Measurements from ENCODE around the gene LYZ. TPM values are rescaled to one million over a fixed set of nuclear protein-coding genes. Genes with fewer than 3 reads are reported as not detected.

The LYZ gene
- total and polyA plus RNA-seq, 2 donors (not counting 1 experiment from before 2014, with no cell fraction given): 0.17 TPM; not detected in 1

- Histone ChIP-seq H3K79me2 (ENCODE audit: control insufficient read depth, insufficient read depth, low read length) (no peaks in the 10 kb centered on the region), H4K20me1 (ENCODE audit: control insufficient read depth, extremely low read depth, insufficient read depth, low read length) (no peaks in the 10 kb centered on the region), H3K9me3 (ENCODE audit: control insufficient read depth, insufficient read depth, low read depth, low read length) (no peaks in the 10 kb centered on the region), H3K27me3 (ENCODE audit: control insufficient read depth, insufficient read depth, low read length) (peaks cover 11% of the 10 kb centered on the region), H3K4me2 (ENCODE audit: extremely low read depth, insufficient read depth, low read length) (no peak overlapping the region), H3K4me3 (replicated peaks in 1 of 4; ENCODE audit: control extremely low read depth in 1 of 4, insufficient read depth in 1 of 4, low read depth in 3 of 4, low read length in 4 of 4) (no peak overlapping the region), H3K9ac (ENCODE audit: insufficient read depth, low read length) (no peak overlapping the region), H2AFZ (ENCODE audit: low read length) (no peak overlapping the region), H3K36me3 (ENCODE audit: control insufficient read depth, insufficient read depth, low read length) (no peaks in the 10 kb centered on the region), H3K27ac (ENCODE audit: insufficient read depth, low read length) (no peak overlapping the region), H3K4me1 (ENCODE audit: control insufficient read depth, extremely low read depth, insufficient read depth, low read length) (no peaks in the 10 kb centered on the region)
- TF ChIP-seq EZH2 (IDR thresholded peaks at IDR 0.05; ENCODE audit: low read length, missing control alignments) (no peak), CTCF (conservative IDR thresholded peaks at IDR 0.05 in 1 of 2, IDR thresholded peaks at IDR 0.05 in 1 of 2; ENCODE audit: low read depth in 1 of 2, low read length in 2 of 2) (no peak)
- no peak for DNase-seq (ENCODE audit: low read depth in 2 of 2)
These were observed 3.1 kb upstream of the LYZ start for GRCh38 chr12:69345077-69345476.

- no peaks in the 10 kb centered on the region for H3K4me1 ChIP-seq (ENCODE audit: control insufficient read depth, extremely low read depth, insufficient read depth, low read length)
- H3K79me2 ChIP-seq (ENCODE audit: control insufficient read depth, insufficient read depth, low read length): no peaks in the 10 kb centered on the region
- no peak overlapping the region for H3K27ac ChIP-seq (ENCODE audit: insufficient read depth, low read length)
- DNase-seq (ENCODE audit: low read depth in 2 of 2): no peak
- H3K27me3 ChIP-seq (ENCODE audit: control insufficient read depth, insufficient read depth, low read length): peaks cover 11% of the 10 kb centered on the region
- H3K36me3 ChIP-seq (ENCODE audit: control insufficient read depth, insufficient read depth, low read length): no peaks in the 10 kb centered on the region
- no peaks in the 10 kb centered on the region for H4K20me1 ChIP-seq (ENCODE audit: control insufficient read depth, extremely low read depth, insufficient read depth, low read length)
- H3K4me2 ChIP-seq (ENCODE audit: extremely low read depth, insufficient read depth, low read length): no peak overlapping the region
- TF ChIP-seq CTCF (conservative IDR thresholded peaks at IDR 0.05 in 1 of 2, IDR thresholded peaks at IDR 0.05 in 1 of 2; ENCODE audit: low read depth in 1 of 2, low read length in 2 of 2): no peak
- H3K9ac ChIP-seq (ENCODE audit: insufficient read depth, low read length): no peak overlapping the region
- H3K9me3 ChIP-seq (ENCODE audit: control insufficient read depth, insufficient read depth, low read depth, low read length): no peaks in the 10 kb centered on the region
- H2AFZ ChIP-seq (ENCODE audit: low read length): no peak overlapping the region
- no peak overlapping the region for H3K4me3 ChIP-seq (replicated peaks in 1 of 4; ENCODE audit: control extremely low read depth in 1 of 4, insufficient read depth in 1 of 4, low read depth in 3 of 4, low read length in 4 of 4)
These were observed 2.4 kb upstream of the LYZ start for GRCh38 chr12:69345742-69346141.

GRCh38 chr12:69350002-69350626 is 1.9 kb downstream of the LYZ start:
- no peaks in the 10 kb centered on the region for H3K36me3 ChIP-seq (ENCODE audit: control insufficient read depth, insufficient read depth, low read length)
- no peaks in the 10 kb centered on the region for H4K20me1 ChIP-seq (ENCODE audit: control insufficient read depth, extremely low read depth, insufficient read depth, low read length)
- no peak overlapping the region for H3K4me3 ChIP-seq (replicated peaks in 1 of 4; ENCODE audit: control extremely low read depth in 1 of 4, insufficient read depth in 1 of 4, low read depth in 3 of 4, low read length in 4 of 4)
- no peak overlapping the region for H3K9ac ChIP-seq (ENCODE audit: insufficient read depth, low read length)
- no peak overlapping the region for H3K4me2 ChIP-seq (ENCODE audit: extremely low read depth, insufficient read depth, low read length)
- TF ChIP-seq EZH2 (IDR thresholded peaks at IDR 0.05; ENCODE audit: low read length, missing control alignments) (no peak), CTCF (conservative IDR thresholded peaks at IDR 0.05 in 1 of 2, IDR thresholded peaks at IDR 0.05 in 1 of 2; ENCODE audit: low read depth in 1 of 2, low read length in 2 of 2) (no peak)
- no peak for DNase-seq (ENCODE audit: low read depth in 2 of 2)
- H3K27ac ChIP-seq (ENCODE audit: insufficient read depth, low read length): no peak overlapping the region
- H3K79me2 ChIP-seq (ENCODE audit: control insufficient read depth, insufficient read depth, low read length): no peaks in the 10 kb centered on the region
- H3K27me3 ChIP-seq (ENCODE audit: control insufficient read depth, insufficient read depth, low read length): no peaks in the 10 kb centered on the region
- no peaks in the 10 kb centered on the region for H3K9me3 ChIP-seq (ENCODE audit: control insufficient read depth, insufficient read depth, low read depth, low read length)
- no peak overlapping the region for H2AFZ ChIP-seq (ENCODE audit: low read length)
- no peaks in the 10 kb centered on the region for H3K4me1 ChIP-seq (ENCODE audit: control insufficient read depth, extremely low read depth, insufficient read depth, low read length)
